ENCODE measurements around the gene ITGB3.

GRCh38 chr17:47207143-47208067, 46.2 kb upstream of the ITGB3 start:
- TF ChIP-seq POLR2AphosphoS5 (IDR thresholded peaks at IDR 0.05) (no peak), POLR2A (IDR thresholded peaks at IDR 0.05) (no peak)
- TF ChIP-seq, protein P1, sequence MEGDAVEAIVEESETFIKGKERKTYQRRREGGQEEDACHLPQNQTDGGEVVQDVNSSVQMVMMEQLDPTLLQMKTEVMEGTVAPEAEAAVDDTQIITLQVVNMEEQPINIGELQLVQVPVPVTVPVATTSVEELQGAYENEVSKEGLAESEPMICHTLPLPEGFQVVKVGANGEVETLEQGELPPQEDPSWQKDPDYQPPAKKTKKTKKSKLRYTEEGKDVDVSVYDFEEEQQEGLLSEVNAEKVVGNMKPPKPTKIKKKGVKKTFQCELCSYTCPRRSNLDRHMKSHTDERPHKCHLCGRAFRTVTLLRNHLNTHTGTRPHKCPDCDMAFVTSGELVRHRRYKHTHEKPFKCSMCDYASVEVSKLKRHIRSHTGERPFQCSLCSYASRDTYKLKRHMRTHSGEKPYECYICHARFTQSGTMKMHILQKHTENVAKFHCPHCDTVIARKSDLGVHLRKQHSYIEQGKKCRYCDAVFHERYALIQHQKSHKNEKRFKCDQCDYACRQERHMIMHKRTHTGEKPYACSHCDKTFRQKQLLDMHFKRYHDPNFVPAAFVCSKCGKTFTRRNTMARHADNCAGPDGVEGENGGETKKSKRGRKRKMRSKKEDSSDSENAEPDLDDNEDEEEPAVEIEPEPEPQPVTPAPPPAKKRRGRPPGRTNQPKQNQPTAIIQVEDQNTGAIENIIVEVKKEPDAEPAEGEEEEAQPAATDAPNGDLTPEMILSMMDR (IDR thresholded peaks at IDR 0.05) = no peak

Data from breast epithelium (tissue), 3 donors.